GM12874 (cell line): ENCODE measurements around the gene ZNF668.
A peak's percentile ranks its signal among the peaks of the same experiment; 100 is the strongest.

Experiments
- TF ChIP-seq, protein P1 (sequence below): IDR thresholded peaks from 2 replicates; pipeline ENCODE4 v1.5.1; 2011; ENCODE audit warnings: low read depth, mild to moderate bottlenecking, control low read depth, low read length, moderate library complexity; ENCODE audit not compliant: insufficient read depth

The ZNF668 gene

DNA sequence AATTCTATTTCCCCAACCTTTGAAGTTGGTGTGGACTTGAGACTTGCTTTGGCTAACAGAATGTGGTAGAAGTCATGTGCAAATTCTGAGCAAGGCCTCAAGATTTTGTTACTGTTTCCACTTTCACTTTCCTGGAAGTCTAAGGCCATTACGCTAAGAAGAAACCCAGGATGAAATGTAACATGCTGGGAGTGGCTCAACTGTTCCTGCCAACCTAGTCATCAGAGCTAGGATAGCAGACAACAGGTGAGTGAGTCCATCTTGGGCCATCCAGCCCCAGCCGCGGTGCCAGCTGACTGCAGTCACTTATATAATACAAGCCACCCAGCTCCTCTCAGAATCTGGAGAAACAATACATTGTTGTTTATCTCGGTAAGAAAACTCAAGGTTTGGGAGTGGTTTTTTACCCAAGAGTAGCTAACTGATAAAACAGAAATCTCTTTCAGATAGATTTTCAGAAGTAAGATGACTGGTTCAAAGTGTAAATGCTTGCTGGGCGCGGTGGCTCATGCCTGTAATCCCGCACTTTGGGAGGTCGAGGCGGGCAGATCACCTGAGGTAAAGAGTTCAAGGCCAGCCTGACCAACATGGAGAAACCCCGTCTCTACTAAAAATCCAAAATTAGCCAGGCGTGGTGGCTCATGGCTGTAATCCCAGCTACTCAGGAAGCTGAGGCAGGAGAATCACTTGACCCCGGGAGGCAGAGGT lies 51.3 kb downstream of the ZNF668 start:
- TF ChIP-seq, protein P1, sequence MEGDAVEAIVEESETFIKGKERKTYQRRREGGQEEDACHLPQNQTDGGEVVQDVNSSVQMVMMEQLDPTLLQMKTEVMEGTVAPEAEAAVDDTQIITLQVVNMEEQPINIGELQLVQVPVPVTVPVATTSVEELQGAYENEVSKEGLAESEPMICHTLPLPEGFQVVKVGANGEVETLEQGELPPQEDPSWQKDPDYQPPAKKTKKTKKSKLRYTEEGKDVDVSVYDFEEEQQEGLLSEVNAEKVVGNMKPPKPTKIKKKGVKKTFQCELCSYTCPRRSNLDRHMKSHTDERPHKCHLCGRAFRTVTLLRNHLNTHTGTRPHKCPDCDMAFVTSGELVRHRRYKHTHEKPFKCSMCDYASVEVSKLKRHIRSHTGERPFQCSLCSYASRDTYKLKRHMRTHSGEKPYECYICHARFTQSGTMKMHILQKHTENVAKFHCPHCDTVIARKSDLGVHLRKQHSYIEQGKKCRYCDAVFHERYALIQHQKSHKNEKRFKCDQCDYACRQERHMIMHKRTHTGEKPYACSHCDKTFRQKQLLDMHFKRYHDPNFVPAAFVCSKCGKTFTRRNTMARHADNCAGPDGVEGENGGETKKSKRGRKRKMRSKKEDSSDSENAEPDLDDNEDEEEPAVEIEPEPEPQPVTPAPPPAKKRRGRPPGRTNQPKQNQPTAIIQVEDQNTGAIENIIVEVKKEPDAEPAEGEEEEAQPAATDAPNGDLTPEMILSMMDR, result no peak

GRCh38 chr16:31020536-31020935 lies 53.5 kb downstream of the ZNF668 start:
- TF ChIP-seq, protein P1, result no peak

DNA sequence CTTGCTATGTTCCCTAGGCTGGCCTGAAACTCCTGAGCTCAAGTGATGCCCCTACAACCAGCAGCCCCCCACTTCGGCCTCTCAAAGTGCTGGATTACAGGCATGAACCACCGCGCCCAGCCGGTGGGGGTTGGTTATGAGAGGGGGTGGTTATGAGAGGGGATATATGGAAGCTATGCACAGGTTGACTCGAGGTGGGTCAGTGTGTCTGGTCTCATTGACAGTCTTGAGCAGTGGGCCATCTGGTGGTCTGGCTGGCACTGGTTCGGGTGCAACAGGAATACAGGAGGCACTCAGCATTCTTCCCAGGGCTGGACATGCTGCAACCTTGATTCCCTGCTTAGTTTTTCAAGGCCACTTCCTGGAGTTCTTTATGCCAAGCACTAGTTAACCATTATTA lies 58.0 kb downstream of the ZNF668 start:
- TF ChIP-seq, protein P1, result 0 out of 2 replicates have a peak, but pooled peaks have one; percentile 8
